ENCODE measurements around the gene SEC14L5.
A peak's percentile ranks its signal among the peaks of the same experiment; 100 is the strongest.
"Not testable (repeated sequence)": the region's sequence is repeated elsewhere in the genome, so short reads cannot be mapped to it uniquely, and the experiment has no call there.

SEC14L5 gene

GRCh38 chr16:4957720-4958509, at the start of gene SEC14L5:
TSS of gene SEC14L5 (plus strand) at chr16:4958330. CDS start at chr16:4959324, 994 bp downstream.
- DNase-seq (ENCODE audit: low spot score): peak; percentile 99

GRCh38 chr16:4908854-4909401, 49.2 kb upstream of the SEC14L5 start:
- no peak for DNase-seq (ENCODE audit: low spot score)

DNA sequence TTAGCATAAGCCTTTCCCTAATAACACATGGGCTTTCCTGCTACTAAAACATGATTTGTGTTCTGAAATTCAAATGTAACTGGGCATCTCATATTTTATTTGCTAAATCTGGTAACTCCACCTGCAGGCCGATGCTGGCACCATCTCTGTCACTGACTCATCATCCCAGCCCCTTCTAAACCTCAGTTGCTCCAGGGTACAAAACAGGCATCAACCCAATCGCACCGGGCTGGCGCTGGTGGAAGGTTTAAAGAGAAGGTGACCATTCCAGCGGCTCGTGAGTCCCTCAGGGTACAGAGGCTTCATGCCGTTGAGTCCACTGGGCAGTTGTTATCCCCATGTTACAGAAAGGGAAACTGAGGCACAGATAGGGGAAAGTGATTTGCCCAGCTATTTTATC, 48.3 kb upstream of the SEC14L5 start:
- DNase-seq (ENCODE audit: low spot score): no peak

- DNase-seq (ENCODE audit: low spot score): no peak
These were observed 47.3 kb upstream of the SEC14L5 start for GRCh38 chr16:4910828-4911227.

GRCh38 chr16:4911970-4912386, 46.2 kb upstream of the SEC14L5 start:
- DNase-seq (ENCODE audit: low spot score): no peak

DNA sequence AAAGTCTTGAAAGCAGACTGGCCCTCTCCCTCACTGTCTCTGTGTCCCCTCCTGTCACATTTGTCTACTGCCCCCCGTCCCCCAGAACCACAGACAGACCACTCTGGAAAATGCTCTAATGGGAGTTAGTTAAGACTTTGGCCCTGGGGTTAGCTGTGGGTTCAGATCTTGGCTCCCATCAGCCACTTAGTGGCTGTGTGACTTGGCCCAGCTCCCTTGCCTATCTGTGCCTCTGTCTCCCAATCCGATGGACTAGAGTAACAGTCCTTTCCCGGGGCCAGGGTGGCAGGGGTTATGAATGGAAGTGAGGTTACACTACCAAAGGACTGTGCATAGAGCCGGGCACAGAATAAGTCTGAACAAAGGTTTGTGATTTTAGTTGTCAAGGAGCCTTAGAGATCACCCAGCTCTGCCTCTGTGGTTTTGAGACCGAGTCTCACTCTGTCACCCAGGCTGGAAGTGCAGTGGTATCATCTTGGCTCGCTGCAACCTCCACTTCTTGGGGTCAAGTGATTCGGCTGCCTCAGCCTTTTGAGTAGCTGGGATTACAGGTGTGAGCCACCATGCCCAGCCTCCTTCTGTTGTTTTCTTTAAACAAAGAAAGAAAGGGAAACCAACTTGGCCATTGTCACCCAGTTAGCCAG, 44.9 kb upstream of the SEC14L5 start:
- no peak for DNase-seq (ENCODE audit: low spot score)

DNA sequence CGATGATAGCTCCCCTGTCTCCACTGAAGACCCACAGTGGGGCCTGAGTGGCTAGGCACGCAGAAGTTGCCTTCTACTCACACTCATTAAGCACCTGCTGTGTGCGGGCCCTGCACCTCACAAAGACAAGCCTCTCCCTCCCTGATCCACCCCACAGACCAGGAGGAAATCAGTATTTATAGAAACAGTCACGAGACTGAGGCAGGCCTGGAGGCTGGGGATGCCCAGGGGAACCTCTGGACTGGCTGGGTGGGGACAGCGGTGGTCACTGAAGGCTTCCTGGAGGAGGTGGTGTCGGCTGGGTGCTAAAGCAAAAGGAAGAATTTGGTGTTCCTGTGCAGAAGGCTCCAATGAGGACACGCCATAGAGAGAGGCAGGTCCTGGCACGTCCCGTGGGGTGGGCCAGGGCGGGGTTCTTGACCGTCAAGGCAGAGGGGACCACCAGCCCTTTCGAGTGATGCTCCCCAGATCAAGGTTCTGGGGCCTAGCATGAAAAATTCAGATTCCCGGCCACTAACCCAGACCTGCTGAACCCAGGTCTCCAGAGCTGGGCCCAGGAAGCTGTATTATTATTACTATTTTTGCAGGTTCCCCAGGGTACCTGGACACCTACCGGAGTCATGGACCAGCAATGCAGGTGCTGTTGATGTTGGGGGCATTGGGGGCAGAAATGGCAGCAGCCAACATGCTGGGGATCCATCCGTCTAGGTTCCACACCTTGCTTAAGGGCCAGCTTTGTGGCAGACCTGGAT, 44.2 kb upstream of the SEC14L5 start:
- no peak for DNase-seq (ENCODE audit: low spot score)

- no peak for DNase-seq (ENCODE audit: low spot score)
These were observed 43.5 kb upstream of the SEC14L5 start for GRCh38 chr16:4914528-4915225.

DNA sequence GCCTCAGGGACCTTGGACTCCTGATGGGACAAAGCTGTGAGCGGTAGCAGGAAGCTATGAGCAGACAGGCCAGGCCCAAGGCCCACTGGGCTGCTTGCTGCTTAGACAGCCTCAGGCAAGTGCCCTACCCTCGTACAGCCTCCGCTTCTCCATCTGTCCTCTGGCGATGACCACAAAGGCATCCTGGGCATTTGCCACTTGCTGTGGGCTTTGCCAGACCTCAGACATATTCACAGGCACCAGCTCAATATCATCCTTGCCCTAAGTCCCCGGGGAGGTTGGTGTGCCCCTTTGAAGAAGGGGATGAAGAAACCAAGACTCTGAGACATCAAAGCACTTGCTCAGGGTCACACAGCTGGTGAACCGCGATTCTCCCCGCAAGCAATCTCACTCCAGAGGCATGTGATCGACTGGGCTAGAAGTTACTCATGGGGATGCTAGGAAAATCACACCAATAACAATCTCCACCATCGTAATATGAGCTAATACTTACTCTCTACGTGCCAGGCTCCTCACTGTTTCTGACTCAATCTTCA, 42.8 kb upstream of the SEC14L5 start:
- no peak for DNase-seq (ENCODE audit: low spot score)

DNA sequence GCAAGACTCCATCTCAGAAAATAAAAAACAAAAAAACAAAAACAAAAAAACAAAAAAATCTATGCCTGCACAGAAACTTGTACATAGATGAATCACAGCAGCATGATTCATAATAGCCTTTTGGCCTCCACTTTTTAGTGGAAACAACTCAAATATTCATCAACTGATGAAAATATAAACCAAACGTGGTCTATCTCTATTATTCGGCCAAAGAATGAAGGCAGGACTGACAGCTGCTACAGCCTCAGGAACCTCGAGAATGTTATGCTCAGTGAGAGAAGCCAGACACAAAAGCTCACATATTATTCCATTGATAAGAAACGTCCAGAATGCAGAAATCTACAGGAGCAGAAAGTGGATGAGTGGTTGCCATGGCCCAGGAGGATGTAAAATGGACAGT, 41.0 kb upstream of the SEC14L5 start:
- no peak for DNase-seq (ENCODE audit: low spot score)

- DNase-seq (ENCODE audit: low spot score): no peak
These were observed 39.3 kb upstream of the SEC14L5 start for GRCh38 chr16:4918781-4919251.

- no peak for DNase-seq (ENCODE audit: low spot score)
These were observed 37.3 kb upstream of the SEC14L5 start for GRCh38 chr16:4920826-4921225.

DNA sequence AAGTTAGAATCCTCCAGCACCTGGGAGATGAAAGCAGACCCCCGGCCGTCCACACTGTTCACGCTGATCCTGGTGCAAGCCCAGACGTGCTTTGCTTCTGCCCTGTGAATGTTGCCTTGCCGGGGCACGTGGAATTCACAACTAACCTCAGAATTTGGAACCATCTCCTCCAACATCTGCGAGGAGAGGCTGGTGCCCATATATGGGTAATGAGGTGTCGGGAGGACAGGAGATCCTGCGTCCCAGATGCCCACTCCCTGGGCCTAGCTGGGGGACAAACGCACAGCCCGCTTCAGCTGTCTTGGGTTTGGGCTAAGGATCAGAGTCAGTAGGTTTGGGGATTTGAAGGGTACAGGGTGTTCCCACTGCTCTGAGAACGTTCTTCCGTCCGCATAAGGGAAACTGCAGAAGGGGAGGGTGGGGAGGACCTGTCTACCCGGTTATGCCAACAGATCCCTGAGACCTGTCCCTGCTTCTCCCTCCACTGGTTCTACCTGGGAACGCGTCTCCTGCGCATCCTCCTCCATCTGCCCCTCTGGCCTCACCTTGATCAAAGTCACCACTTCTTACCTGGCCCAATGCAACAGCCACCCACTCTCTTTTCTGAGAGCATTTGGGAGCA, 35.3 kb upstream of the SEC14L5 start:
- no peak for DNase-seq (ENCODE audit: low spot score)

DNA sequence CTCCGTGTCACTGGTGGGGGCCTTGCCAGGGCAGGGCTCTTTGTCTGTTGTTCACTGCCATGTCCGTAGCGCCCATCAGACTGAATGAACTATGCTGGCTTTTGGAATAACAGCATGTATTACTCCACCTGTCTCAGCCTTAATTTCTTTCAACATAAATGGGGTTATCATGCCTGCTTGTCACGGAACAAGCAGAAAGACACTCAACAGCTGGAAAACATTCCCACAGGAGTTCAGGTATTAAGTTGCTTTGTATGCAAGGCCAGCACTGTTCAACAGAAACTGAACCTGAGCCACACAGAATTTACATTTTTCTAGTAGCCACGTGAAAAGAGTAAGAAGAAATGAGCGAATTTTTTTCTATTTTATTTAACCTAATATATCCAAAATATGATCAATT, 34.3 kb upstream of the SEC14L5 start:
- no peak for DNase-seq (ENCODE audit: low spot score)

DNA sequence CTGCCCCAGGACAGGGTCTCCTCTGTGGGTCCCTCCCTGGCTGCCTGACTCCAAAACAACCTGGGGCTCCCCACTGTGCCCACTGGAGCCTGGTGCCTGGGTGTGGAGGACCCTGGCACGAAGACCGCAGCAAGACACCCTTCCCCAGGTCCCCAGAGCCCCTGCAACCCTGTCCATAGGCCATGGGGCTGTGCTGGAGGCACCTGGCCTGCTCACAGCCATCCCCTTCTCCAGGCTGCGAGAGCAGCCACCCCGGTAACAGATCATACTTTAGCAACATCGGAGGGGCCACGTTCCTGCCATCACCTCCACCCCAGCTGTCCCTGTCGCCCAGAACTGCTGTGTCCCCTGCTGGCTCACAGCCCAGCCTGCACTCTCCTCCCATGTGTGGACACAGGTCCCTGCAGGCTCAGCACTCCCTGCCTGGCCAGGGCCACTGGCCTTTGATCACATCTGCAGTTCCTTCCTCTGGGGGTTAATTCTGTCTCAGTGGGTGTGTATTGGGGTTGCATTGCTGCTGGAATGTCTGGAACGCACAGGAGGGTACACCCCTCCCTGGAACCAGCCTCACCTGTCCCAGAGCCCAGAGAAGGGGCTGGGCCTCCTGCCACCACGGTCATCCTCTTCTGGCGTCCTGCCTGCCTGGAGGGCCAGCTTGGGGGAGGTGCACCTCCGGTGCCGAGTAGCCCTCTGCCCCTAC, 33.4 kb upstream of the SEC14L5 start:
- no peak for DNase-seq (ENCODE audit: low spot score)

DNA sequence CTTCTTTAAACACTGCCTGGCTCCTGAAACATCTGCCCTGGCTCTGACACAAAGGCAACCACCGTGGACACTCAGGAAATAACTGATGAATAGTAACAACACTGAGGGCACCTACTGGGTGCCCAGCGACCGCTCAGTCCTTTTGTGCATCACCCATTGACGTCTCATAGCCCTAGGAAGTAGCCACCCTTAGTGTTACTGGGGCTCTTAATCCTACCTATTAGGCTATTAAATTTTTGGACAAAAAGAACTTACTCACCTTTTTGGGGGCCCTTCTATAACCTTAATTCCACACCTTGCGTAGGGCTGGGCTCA, 32.9 kb upstream of the SEC14L5 start:
- DNase-seq (ENCODE audit: low spot score): no peak

GRCh38 chr16:4925791-4926190, 32.3 kb upstream of the SEC14L5 start:
- no peak for DNase-seq (ENCODE audit: low spot score)

GRCh38 chr16:4926928-4927327, 31.2 kb upstream of the SEC14L5 start:
- DNase-seq (ENCODE audit: low spot score): no peak

DNA sequence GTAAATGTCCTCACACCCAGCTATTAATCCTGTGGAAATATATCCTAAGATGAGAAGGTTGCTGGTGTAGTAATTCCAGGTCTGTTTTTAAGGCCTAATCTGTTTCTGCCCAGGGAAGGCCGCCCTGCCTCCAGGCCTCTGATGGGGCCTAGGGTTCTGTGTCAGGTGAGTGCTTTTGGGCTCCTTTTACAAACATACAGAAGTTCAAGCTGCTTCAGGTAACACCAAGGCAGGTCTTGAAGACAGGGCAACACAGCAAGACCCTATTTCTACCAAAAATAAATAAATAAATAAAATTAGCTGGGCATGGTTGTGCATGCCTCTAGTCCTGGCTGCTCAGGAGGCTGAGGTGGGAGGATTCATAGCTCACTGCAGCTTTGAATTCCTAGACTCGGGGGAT, 30.5 kb upstream of the SEC14L5 start:
- DNase-seq (ENCODE audit: low spot score): no peak

DNA sequence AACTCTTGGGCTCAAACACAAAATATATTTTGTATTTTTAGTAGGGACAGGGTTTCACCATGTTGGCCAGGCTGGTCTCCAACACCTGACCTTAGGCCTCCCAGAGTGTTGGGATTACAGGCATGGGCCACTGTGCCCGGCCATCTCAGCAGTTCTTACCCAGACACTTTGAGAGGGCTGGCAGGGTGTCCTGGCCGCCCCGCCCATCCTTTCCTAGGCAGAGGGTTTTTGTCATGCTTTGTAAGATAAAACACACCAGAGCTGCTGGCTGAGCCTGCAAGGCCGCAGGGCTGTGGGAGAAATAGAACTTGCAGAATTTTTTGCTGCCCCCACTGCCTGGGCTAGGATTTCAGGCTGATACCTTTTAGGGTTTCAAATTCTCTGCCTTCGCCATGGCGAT, 29.9 kb upstream of the SEC14L5 start:
- DNase-seq (ENCODE audit: low spot score): no peak

- DNase-seq (ENCODE audit: low spot score): not testable (repeated sequence)
These were observed 28.5 kb upstream of the SEC14L5 start for GRCh38 chr16:4929619-4930018.
